ENCODE data around the gene RAD23B.

GRCh38 chr9:107328510-107328909 lies 45.4 kb downstream of the RAD23B start:
- TF ChIP-seq POLR2A (IDR thresholded peaks at IDR 0.05; ENCODE audit: low read depth, low read length) (no peak), POLR2AphosphoS5 (IDR thresholded peaks at IDR 0.05; ENCODE audit: low read depth, low read length) (no peak), TAF1 (IDR thresholded peaks at IDR 0.05; ENCODE audit: low read depth, low read length) (no peak), SPI1 (IDR thresholded peaks at IDR 0.05; ENCODE audit: low read depth, low read length) (no peak)

All from GM12891 (cell line).